Measurements from ENCODE around the gene C12orf60.

The C12orf60 gene

GRCh38 chr12:14776236-14776961 lies 27.1 kb upstream of the C12orf60 start:
- no peak overlapping the region for H2AFZ ChIP-seq (ENCODE audit: low read depth)
- no peak overlapping the region for H3K9ac ChIP-seq
- no peak overlapping the region for H3K27ac ChIP-seq
- no peaks in the 10 kb centered on the region for H3K27me3 ChIP-seq (ENCODE audit: insufficient read depth, low read depth)
- H3K36me3 ChIP-seq (ENCODE audit: insufficient read depth) = no peaks in the 10 kb centered on the region
- TF ChIP-seq CTCF (conservative IDR thresholded peaks at IDR 0.05; ENCODE audit: low read depth, low read length) = peak; percentile 28
- no peaks in the 10 kb centered on the region for H3K79me2 ChIP-seq (ENCODE audit: insufficient read depth, low read depth)
- H3K4me1 ChIP-seq (ENCODE audit: low read depth, poor library complexity, severe bottlenecking) = peaks cover 7% of the 10 kb centered on the region
- no peak overlapping the region for H3K4me3 ChIP-seq (IDR thresholded peaks at IDR 0.05; ENCODE audit: insufficient read depth, low read depth, low read length)
- H4K20me1 ChIP-seq (ENCODE audit: insufficient read depth) = no peaks in the 10 kb centered on the region
- no peak overlapping the region for H3K4me2 ChIP-seq

GRCh38 chr12:14777271-14777670 lies 26.2 kb upstream of the C12orf60 start:
- H4K20me1 ChIP-seq (ENCODE audit: insufficient read depth) = no peaks in the 10 kb centered on the region
- H3K9ac ChIP-seq = no peak overlapping the region
- H3K4me2 ChIP-seq = no peak overlapping the region
- no peak overlapping the region for H3K4me3 ChIP-seq (IDR thresholded peaks at IDR 0.05; ENCODE audit: insufficient read depth, low read depth, low read length)
- H2AFZ ChIP-seq (ENCODE audit: low read depth) = no peak overlapping the region
- no peaks in the 10 kb centered on the region for H3K79me2 ChIP-seq (ENCODE audit: insufficient read depth, low read depth)
- peaks cover under 1% of the 10 kb centered on the region for H3K4me1 ChIP-seq (ENCODE audit: low read depth, poor library complexity, severe bottlenecking)
- TF ChIP-seq CTCF (conservative IDR thresholded peaks at IDR 0.05; ENCODE audit: low read depth, low read length) = no peak
- no peaks in the 10 kb centered on the region for H3K36me3 ChIP-seq (ENCODE audit: insufficient read depth)
- no peak overlapping the region for H3K27ac ChIP-seq
- H3K27me3 ChIP-seq (ENCODE audit: insufficient read depth, low read depth) = no peaks in the 10 kb centered on the region

- TF ChIP-seq CTCF (conservative IDR thresholded peaks at IDR 0.05; ENCODE audit: low read depth, low read length) = no peak
- no peak overlapping the region for H2AFZ ChIP-seq (ENCODE audit: low read depth)
- H3K9ac ChIP-seq = no peak overlapping the region
- no peak overlapping the region for H3K4me3 ChIP-seq (IDR thresholded peaks at IDR 0.05; ENCODE audit: insufficient read depth, low read depth, low read length)
- no peaks in the 10 kb centered on the region for H3K27me3 ChIP-seq (ENCODE audit: insufficient read depth, low read depth)
- H3K79me2 ChIP-seq (ENCODE audit: insufficient read depth, low read depth) = no peaks in the 10 kb centered on the region
- no peak overlapping the region for H3K27ac ChIP-seq
- H3K4me2 ChIP-seq = no peak overlapping the region
- no peaks in the 10 kb centered on the region for H3K4me1 ChIP-seq (ENCODE audit: low read depth, poor library complexity, severe bottlenecking)
- no peaks in the 10 kb centered on the region for H3K36me3 ChIP-seq (ENCODE audit: insufficient read depth)
- H4K20me1 ChIP-seq (ENCODE audit: insufficient read depth) = no peaks in the 10 kb centered on the region
Measured at GRCh38 chr12:14779834-14780233, 23.6 kb upstream of the C12orf60 start.

- no peak overlapping the region for H3K9ac ChIP-seq
- no peak overlapping the region for H3K4me2 ChIP-seq
- no peak for TF ChIP-seq CTCF (conservative IDR thresholded peaks at IDR 0.05; ENCODE audit: low read depth, low read length)
- no peaks in the 10 kb centered on the region for H3K4me1 ChIP-seq (ENCODE audit: low read depth, poor library complexity, severe bottlenecking)
- no peaks in the 10 kb centered on the region for H3K36me3 ChIP-seq (ENCODE audit: insufficient read depth)
- no peaks in the 10 kb centered on the region for H4K20me1 ChIP-seq (ENCODE audit: insufficient read depth)
- H3K27ac ChIP-seq = no peak overlapping the region
- no peaks in the 10 kb centered on the region for H3K79me2 ChIP-seq (ENCODE audit: insufficient read depth, low read depth)
- no peaks in the 10 kb centered on the region for H3K27me3 ChIP-seq (ENCODE audit: insufficient read depth, low read depth)
- H3K4me3 ChIP-seq (IDR thresholded peaks at IDR 0.05; ENCODE audit: insufficient read depth, low read depth, low read length) = no peak overlapping the region
- no peak overlapping the region for H2AFZ ChIP-seq (ENCODE audit: low read depth)
Measured at GRCh38 chr12:14780859-14781258, 22.6 kb upstream of the C12orf60 start.
